PC-3 (cell line): Measurements from ENCODE around the gene F2RL3. TPM values are rescaled to one million over a fixed set of nuclear protein-coding genes. Genes with fewer than 3 reads are reported as not detected.

ENCODE experiments used
- ATAC-seq: fragments of 200-7000 bp; cut with Tn5 transposase; 2 replicates; pipeline ENCODE4 v1.9.1; 2020; ENCODE audit warnings: mild to moderate bottlenecking, moderate library complexity
- BruUV-seq: library from RNA; stranded (reverse); fragments of 400-500 nt; replicated peaks from 2 replicates; lab custom pipeline; 2021; lab: Mats Ljungman, UMichigan
- CTCF ChIA-PET: fragments of 300-600 bp; sonication (Branson Sonifier 250); formaldehyde crosslinking; loops from one replicate; lab custom pipeline; 2022; ENCODE audit warnings: antibody characterized with exemption; lab: Charles Lee
- POLR2A ChIA-PET: fragments of 300-600 bp; sonication (Branson Sonifier 250); formaldehyde crosslinking; loops from one replicate; lab custom pipeline; 2022; ENCODE audit warnings: antibody characterized with exemption; ENCODE audit not compliant: unreplicated experiment; lab: Charles Lee
- DNase-seq: peaks from one replicate; pipeline ENCODE4 v3.0.0-alpha.2; 2015
- H2AFZ ChIP-seq: fragments of 300-600 bp; sonication (generic); 2 replicates; pipeline ENCODE4 v1.6.0; 2016; ENCODE audit warnings: antibody characterized with exemption, low read length
- H3F3A ChIP-seq: fragments of 300-600 bp; sonication (generic); one replicate; pipeline ENCODE4 v1.6.0; 2017; ENCODE audit warnings: antibody characterized with exemption, low read length, control low read depth, mild to moderate bottlenecking; ENCODE audit not compliant: unreplicated experiment
- H3K27ac ChIP-seq: fragments of 300-600 bp; sonication (generic); 2 replicates; pipeline ENCODE4 v1.5.1; 2016; ENCODE audit warnings: mild to moderate bottlenecking, low read length
- H3K27me3 ChIP-seq: fragments of 300-600 bp; sonication (generic); 2 replicates; pipeline ENCODE4 v1.6.1; 2016; ENCODE audit warnings: low read length, mixed read lengths
- H3K36me3 ChIP-seq: fragments of 300-600 bp; sonication (generic); 2 replicates; pipeline ENCODE4 v1.6.1; 2016; ENCODE audit warnings: low read depth, mixed run types, low read length, mixed read lengths
- H3K4me1 ChIP-seq: fragments of 300-600 bp; sonication (generic); 2 replicates; pipeline ENCODE4 v1.5.1; 2016; ENCODE audit warnings: low read length; ENCODE audit not compliant: insufficient read depth
- H3K4me2 ChIP-seq: fragments of 300-600 bp; sonication (generic); 2 replicates; pipeline ENCODE4 v1.6.0; 2016; ENCODE audit warnings: low read length
- H3K4me3 ChIP-seq: fragments of 300-600 bp; sonication (generic); 2 replicates; pipeline ENCODE4 v1.5.1; 2016; ENCODE audit warnings: mild to moderate bottlenecking, low read length, mixed read lengths
- H3K79me2 ChIP-seq: fragments of 300-600 bp; sonication (generic); 2 replicates; pipeline ENCODE4 v1.6.1; 2017; ENCODE audit warnings: low read length, mixed read lengths
- H3K9ac ChIP-seq: fragments of 300-600 bp; sonication (generic); 2 replicates; pipeline ENCODE4 v1.6.0; 2016; ENCODE audit warnings: mild to moderate bottlenecking, low read length
- H3K9me2 ChIP-seq: fragments of 300-600 bp; sonication (generic); replicated peaks from 2 replicates; pipeline ENCODE4 v1.6.1; 2016; ENCODE audit warnings: mixed run types, low read length, mixed read lengths
- H3K9me3 ChIP-seq: fragments of 300-600 bp; sonication (generic); 2 replicates; pipeline ENCODE4 v1.6.1; 2016; ENCODE audit warnings: low read length, mixed read lengths
- H4K20me1 ChIP-seq: fragments of 300-600 bp; sonication (generic); 2 replicates; pipeline ENCODE4 v1.6.1; 2016; ENCODE audit warnings: low read length, mixed read lengths
- EZH2 ChIP-seq: fragments of 300-600 bp; sonication (generic); IDR thresholded peaks from one replicate; pipeline ENCODE4 v1.6.1; 2017; ENCODE audit warnings: antibody characterized with exemption, mild to moderate bottlenecking, low read length; ENCODE audit not compliant: unreplicated experiment
- EZH2phosphoT487 ChIP-seq: fragments of 300-600 bp; sonication (generic); IDR thresholded peaks from 2 replicates; pipeline ENCODE4 v1.6.1; 2018; ENCODE audit warnings: mild to moderate bottlenecking, antibody characterized with exemption, low read length, borderline replicate concordance
- intact Hi-C: fragments of 100-400 bp; cut with micrococcal nuclease; formaldehyde crosslinking; loops from 2 replicates; pipeline ENCODE4 v1.9.0; 2023
- total RNA-seq: library from RNA; depleted of rRNA; stranded (reverse); fragments of >200 nt; gene quantifications from 2 replicates; pipeline ENCODE4 v1.2.3, GENCODE V29; 2014
- TF ChIP-seq, protein P1 (sequence below): fragments of 300-600 bp; sonication (generic); conservative IDR thresholded peaks from 2 replicates; pipeline ENCODE4 v1.5.1; 2017; ENCODE audit warnings: antibody characterized with exemption, low read depth, mild to moderate bottlenecking, low read length

The F2RL3 gene
- total RNA-seq, 1 experiment from 2014 or later = 0.07 TPM

DNA sequence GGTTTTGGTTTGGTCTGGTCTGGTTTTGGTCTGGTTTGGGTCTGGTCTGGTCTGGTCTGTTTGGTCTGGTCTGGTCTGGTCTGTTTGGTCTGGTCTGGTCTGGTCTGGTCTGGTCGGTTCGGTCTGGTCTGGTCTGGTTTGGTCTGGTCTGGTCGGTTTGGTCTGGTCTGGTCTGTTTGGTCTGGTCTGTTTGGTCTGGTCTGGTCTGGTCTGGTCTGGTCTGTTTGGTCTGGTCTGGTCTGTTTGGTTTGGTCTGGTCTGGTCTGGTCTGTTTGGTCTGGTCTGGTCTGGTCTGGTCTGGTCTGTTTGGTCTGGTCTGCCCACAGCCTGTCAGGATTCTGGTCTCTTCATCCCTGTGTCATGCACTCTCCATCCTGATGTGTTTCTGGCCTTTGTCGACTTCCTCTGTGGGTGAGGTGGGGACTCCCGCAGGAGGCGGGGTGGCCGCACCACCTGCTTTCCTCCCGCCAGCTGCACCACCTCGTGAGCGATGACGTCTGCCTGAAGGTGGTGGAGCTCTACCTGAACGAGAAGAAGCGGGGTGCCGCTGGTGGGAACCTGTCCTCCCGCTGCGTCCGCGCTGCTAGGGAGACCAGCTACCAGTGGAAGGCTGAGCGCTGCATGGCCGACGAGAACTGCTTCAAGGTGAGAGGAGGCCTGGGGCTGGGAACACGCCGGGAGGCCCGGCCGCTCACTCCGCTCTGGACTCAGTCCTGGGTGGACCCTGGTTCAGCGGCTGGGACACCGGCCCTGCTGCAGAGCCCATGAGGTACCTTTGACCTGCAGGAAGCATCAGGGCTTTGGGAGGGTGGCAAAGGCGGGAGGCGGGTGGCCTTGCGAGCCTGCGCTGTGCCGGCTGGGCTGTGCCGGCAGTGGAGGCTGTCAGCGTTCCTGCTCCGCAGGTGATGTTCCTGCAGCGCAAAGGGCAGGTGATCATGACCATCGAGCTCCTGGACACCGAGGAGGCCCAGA, 12.9 kb upstream of the F2RL3 start:
- intact Hi-C loops = no loop called here
- H3K4me2 ChIP-seq = no peak overlapping the region
- TF ChIP-seq, protein P1, sequence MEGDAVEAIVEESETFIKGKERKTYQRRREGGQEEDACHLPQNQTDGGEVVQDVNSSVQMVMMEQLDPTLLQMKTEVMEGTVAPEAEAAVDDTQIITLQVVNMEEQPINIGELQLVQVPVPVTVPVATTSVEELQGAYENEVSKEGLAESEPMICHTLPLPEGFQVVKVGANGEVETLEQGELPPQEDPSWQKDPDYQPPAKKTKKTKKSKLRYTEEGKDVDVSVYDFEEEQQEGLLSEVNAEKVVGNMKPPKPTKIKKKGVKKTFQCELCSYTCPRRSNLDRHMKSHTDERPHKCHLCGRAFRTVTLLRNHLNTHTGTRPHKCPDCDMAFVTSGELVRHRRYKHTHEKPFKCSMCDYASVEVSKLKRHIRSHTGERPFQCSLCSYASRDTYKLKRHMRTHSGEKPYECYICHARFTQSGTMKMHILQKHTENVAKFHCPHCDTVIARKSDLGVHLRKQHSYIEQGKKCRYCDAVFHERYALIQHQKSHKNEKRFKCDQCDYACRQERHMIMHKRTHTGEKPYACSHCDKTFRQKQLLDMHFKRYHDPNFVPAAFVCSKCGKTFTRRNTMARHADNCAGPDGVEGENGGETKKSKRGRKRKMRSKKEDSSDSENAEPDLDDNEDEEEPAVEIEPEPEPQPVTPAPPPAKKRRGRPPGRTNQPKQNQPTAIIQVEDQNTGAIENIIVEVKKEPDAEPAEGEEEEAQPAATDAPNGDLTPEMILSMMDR = no peak
- TF ChIP-seq EZH2 (no peak), EZH2phosphoT487 (no peak)
- no peaks in the 10 kb centered on the region for H3K9me3 ChIP-seq
- H4K20me1 ChIP-seq = no peaks in the 10 kb centered on the region
- no peak overlapping the region for H3K4me3 ChIP-seq
- peaks cover 69% of the 10 kb centered on the region for H3K36me3 ChIP-seq
- BruUV-seq = no TSS peak
- H3K79me2 ChIP-seq = peaks cover 16% of the 10 kb centered on the region
- H3K27ac ChIP-seq = no peak overlapping the region
- H3F3A ChIP-seq = no peaks in the 10 kb centered on the region
- peaks cover 9% of the 10 kb centered on the region for H3K4me1 ChIP-seq
- no peak for ATAC-seq
- POLR2A ChIA-PET = no interaction called here
- H3K9me2 ChIP-seq = no peaks in the 10 kb centered on the region
- no peaks in the 10 kb centered on the region for H3K27me3 ChIP-seq
- DNase-seq = no peak
- CTCF ChIA-PET = no interaction called here
- no peak overlapping the region for H2AFZ ChIP-seq
- no peak overlapping the region for H3K9ac ChIP-seq

DNA sequence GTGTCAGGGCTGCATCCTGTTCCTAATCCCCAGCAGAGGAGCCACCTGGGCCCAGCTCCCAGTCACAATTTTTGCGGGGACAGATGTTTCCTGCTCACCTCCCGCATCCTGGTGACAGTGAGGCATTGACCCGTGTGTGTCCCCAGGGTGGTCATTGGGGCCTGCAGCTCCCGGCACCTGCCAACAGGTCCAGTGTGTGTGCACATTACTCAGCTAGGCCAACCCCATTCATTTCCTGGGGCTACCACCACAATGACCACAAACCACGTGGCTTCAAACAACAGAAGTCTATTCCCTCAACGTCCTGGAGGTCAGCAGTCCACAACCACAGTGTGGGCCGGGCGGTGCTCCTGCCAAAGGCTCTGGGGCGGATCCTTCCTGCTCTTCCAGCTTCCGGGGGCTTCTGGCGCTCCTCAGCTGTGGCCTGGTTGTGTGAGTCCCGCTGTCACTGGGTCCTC, 11.9 kb upstream of the F2RL3 start:
- POLR2A ChIA-PET = no interaction called here
- intact Hi-C loops = no loop called here

More for the DNA sequence above, 11.9 kb upstream of the F2RL3 start:
- Histone ChIP-seq H3K79me2 (peaks cover 16% of the 10 kb centered on the region), H3K9me3 (no peaks in the 10 kb centered on the region), H3K9ac (no peak overlapping the region), H3K4me1 (peaks cover 9% of the 10 kb centered on the region), H3K4me2 (no peak overlapping the region), H3K27ac (0 out of 2 replicates have a peak overlapping the region, but pooled peaks have one; percentile 14), H3K4me3 (no peak overlapping the region), H3K36me3 (peaks cover 60% of the 10 kb centered on the region), H3K27me3 (no peaks in the 10 kb centered on the region), H3F3A (no peaks in the 10 kb centered on the region), H2AFZ (no peak overlapping the region), H3K9me2 (no peaks in the 10 kb centered on the region), H4K20me1 (no peaks in the 10 kb centered on the region)
- CTCF ChIA-PET = no interaction called here
- no peak for TF ChIP-seq EZH2phosphoT487
- TF ChIP-seq, protein P1 = no peak
- no peak for TF ChIP-seq EZH2
- DNase-seq (peak; percentile 56), ATAC-seq (peak; percentile 72)
- no TSS peak for BruUV-seq
